Activated naive CD8-positive, alpha-beta T cell treated with anti-CD3 and anti-CD28 coated beads, Interleukin-2, amount 10 ng/mL, durations not matched to agents 7 days and 5 days (primary cell): ENCODE measurements around the gene GFI1B. TPM values are rescaled to one million over a fixed set of nuclear protein-coding genes. Genes with fewer than 3 reads are reported as not detected.
"Not testable (repeated sequence)": the region's sequence is repeated elsewhere in the genome, so short reads cannot be mapped to it uniquely, and the experiment has no call there.

ENCODE experiments used
- ATAC-seq: fragments of 150-1000 bp; cut with Tn5 transposase; one replicate; pipeline ENCODE4 v1.10.0; 2021; ENCODE audit warnings: low read depth, moderate library complexity
- POLR2A ChIA-PET: fragments of 350-600 bp; sonication (Branson Sonifier 250); formaldehyde crosslinking; loops from one replicate; lab custom pipeline; 2021; ENCODE audit warnings: antibody characterized with exemption; lab: Charles Lee
- DNase-seq: peaks from one replicate; pipeline ENCODE4 v3.0.0; 2021
- H3K27ac Mint-ChIP-seq: one replicate; pipeline ENCODE4 v1.8.0; 2022; ENCODE audit warnings: mild to moderate bottlenecking, mixed read lengths
- H3K27me3 Mint-ChIP-seq: one replicate; pipeline ENCODE4 v1.8.0; 2022; ENCODE audit warnings: mild to moderate bottlenecking, moderate library complexity, mixed read lengths
- H3K36me3 Mint-ChIP-seq: one replicate; pipeline ENCODE4 v1.8.0; 2021; ENCODE audit warnings: mild to moderate bottlenecking, mixed read lengths
- H3K4me1 Mint-ChIP-seq: one replicate; pipeline ENCODE4 v1.8.0; 2021; ENCODE audit warnings: mixed read lengths
- H3K4me3 Mint-ChIP-seq: one replicate; pipeline ENCODE4 v1.8.0; 2022; ENCODE audit warnings: mild to moderate bottlenecking, moderate library complexity, mixed read lengths
- H3K9me3 Mint-ChIP-seq: one replicate; pipeline ENCODE4 v1.8.0; 2021; ENCODE audit warnings: mixed read lengths
- total RNA-seq, 2 experiments: library from RNA; stranded (reverse); gene quantifications; one replicate each; pipeline ENCODE4 v1.2.3, GENCODE V29; 2021

GFI1B gene
- total RNA-seq, 2 experiments from 2014 or later = not detected

DNA sequence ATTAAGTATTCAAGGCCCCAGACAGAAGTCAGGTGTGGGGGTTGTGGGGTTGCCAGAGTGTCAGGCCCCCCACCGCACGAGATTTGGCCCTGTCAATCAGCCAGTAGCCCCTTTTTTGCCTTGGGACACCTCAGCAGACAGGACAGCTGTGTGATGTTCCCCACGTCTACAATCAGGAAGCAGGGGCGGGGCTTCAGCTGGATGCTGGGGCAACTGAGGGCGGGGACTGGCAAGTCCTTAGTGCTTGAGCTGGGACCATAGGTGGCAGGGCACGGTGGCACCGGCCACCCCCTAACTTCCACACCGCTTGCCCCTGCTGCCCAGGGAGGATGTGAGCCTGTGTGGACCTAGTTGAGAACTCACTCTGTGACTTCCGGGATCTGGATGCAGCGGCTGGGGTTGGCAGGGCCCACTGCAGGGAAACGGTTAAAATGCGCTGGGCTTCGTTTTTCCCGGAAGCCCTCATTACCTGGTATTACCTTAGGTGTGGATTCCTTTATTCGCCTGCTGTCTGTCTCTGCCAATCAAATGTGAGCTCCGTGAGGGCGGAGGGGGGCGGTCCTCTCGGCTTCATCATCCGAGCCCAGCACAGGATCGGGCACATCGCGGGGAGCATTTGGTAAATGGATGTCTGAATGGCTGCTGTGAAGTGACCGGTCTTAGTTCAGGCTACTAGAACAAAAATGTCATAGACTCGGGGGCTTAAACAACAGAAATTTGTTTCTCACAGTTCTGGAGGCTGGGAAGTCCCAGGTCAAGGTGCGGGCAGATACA, 44.8 kb downstream of the GFI1B start:
- POLR2A ChIA-PET = interaction anchor here (0.6 to 1.4 kb wide), 3 partner anchors 15 to 121 kb away, joined by 3 to 5 read pairs (median 3); no protein-coding TSS in a partner anchor
- DNase-seq = peak; percentile 68
- H3K4me3 Mint-ChIP-seq = peak overlapping the region; percentile 61
- H3K27me3 Mint-ChIP-seq = peaks cover 3% of the 10 kb centered on the region
- peak overlapping the region; percentile 61 for H3K27ac Mint-ChIP-seq
- H3K4me1 Mint-ChIP-seq = peaks cover 24% of the 10 kb centered on the region
- no peaks in the 10 kb centered on the region for H3K9me3 Mint-ChIP-seq
- ATAC-seq = peak; percentile 75
- no peaks in the 10 kb centered on the region for H3K36me3 Mint-ChIP-seq

DNA sequence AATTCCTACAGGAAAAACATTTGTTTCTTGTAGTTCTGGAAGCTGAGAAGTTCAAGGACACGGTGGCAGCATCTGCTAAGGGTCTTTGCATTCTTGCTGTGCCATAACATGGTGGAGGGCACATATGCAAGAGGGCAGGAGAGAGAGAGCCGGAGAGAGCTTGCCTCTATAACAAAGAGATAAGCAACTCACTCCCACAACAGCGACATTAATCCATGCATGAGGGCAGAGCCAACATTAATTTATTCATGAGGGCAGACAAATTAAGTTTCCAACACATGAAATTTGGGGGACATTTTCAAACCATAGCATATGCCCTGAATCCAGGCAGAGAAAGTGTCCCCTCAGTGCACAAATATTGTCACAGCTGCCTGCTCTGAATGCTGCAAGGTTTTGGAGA, 47.9 kb downstream of the GFI1B start:
- DNase-seq = no peak
- Mint-ChIP-seq H3K4me1 (peaks cover 29% of the 10 kb centered on the region), H3K27ac (no peak overlapping the region), H3K27me3 (no peaks in the 10 kb centered on the region), H3K4me3 (no peak overlapping the region), H3K36me3 (peaks cover 2% of the 10 kb centered on the region), H3K9me3 (no peaks in the 10 kb centered on the region)
- no peak for ATAC-seq
- POLR2A ChIA-PET = no interaction called here

DNA sequence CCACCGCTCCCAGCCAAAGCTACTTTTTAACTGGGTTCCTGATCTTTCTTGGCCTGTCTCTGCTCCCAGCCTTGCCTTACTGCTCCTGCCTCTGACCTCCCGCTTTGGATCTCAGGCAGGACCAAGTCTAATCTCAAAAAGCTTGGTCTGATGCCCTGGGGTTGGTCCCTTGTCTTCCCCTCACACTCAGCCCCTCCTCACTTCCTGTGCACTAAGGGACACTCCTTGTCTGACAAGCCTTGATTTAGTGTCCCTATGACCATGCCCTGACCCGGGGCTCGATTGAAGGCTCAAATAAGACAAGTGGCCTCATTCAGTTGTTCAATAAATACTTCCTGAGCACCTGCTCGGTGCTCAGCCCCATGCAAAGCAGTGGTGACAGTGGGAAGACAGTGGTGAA, 48.6 kb downstream of the GFI1B start:
- POLR2A ChIA-PET = no interaction called here
- Mint-ChIP-seq H3K4me3 (no peak overlapping the region), H3K27me3 (no peaks in the 10 kb centered on the region), H3K9me3 (no peaks in the 10 kb centered on the region), H3K36me3 (peaks cover 3% of the 10 kb centered on the region), H3K27ac (no peak overlapping the region), H3K4me1 (peaks cover 35% of the 10 kb centered on the region)
- DNase-seq (no peak), ATAC-seq (no peak)

DNA sequence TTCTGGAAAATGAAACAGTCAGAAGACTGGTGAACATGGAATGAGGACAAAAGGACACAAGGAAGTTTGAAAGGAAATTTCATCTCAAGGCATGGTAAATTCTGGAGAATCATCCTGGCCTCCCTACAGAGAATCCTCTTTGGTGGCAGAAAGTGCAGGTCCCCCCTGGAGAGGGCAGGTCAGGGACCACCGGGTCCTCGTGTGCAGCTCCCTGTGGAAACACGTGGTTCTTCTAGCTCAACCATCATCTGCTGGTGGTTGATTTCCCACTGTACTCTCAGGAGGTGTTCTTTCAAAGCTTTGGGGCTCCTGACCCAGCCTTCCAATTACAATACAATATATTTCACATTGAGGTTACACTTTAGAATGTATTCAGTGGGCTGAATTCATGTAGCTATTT, 49.7 kb downstream of the GFI1B start:
- Mint-ChIP-seq H3K9me3 (no peaks in the 10 kb centered on the region), H3K4me3 (peak overlapping the region; percentile 98), H3K36me3 (peaks cover 9% of the 10 kb centered on the region), H3K27ac (no peak overlapping the region), H3K4me1 (peaks cover 36% of the 10 kb centered on the region), H3K27me3 (no peaks in the 10 kb centered on the region)
- ATAC-seq (no peak), DNase-seq (no peak)
- POLR2A ChIA-PET = no interaction called here

DNA sequence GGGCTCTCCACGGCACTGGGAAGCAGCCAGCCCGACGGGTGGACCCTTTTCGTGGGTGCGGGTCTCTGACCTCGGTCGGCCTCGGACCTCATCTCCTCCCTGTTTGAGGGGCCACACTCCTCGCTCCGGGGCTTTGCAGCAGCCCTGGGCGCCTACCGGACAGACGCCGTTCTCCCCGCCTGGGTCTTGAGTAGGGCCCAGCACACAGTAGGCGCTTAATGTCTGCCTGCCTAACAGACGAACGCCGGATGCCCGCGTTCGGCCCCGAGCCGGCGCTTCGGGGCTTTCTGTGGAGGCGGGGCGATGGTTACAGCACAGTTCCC, 51.5 kb downstream of the GFI1B start:
- POLR2A ChIA-PET = interaction anchor here (0.7 to 4.7 kb wide), 25 partner anchors 8 to 1096 kb away, joined by 3 to 41 read pairs (median 5); partner anchors contain the start of gene TSC1
- no peaks in the 10 kb centered on the region for H3K9me3 Mint-ChIP-seq
- ATAC-seq = peak; percentile 15

DNA sequence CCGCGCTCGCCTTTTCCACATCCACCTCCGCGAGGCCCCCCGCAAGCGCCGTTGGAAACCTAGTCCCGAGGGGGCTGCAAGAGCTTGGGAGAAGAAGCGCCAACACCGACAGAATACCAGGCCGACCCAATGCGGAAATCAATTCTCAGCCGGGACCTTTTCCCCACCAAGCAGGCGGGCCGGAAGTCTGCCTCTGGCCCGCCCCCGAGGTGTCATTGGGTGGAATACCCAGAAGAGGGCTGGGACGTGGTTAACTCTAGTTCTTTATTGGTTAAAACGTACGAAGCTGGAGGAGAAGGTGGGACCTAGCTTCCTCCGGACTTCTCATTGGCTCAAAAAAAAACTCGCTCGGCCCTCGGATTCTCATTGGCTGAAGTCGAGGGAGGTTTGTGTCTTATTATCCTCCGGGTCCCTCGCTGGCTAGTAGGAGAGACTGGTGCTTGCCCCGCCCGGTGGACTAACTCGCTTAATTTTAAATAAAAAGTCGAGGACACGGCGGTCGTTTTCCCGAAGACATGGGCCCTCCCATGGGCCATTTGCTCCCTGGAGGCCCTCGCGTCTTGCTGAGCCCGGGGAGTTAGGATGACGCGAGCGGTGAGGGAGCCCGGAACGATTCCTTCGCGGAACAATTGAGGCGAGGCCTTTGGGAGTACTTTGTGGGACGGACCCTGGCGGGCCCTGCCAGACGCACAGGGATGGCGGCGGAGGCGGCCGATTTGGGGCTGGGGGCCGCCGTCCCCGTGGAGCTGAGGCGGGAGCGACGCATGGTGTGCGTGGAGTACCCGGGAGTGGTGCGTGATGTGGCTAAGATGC, 52.0 kb downstream of the GFI1B start, which contains the start of gene GTF3C5:
GTF3C5 (plus strand) TSS at position 681 of the 813 bp plus-strand sequence; CDS start at position 696, 15 bp downstream.
- POLR2A ChIA-PET = interaction anchor here (0.6 to 4.7 kb wide), 29 partner anchors 8 to 1096 kb away, joined by 3 to 41 read pairs (median 5); partner anchors contain the start of gene TSC1
- peak within 1 kb of the TSS; percentile 91 for H3K27ac Mint-ChIP-seq
- H3K4me1 Mint-ChIP-seq = peaks cover 35% of the 10 kb centered on the region
- H3K27me3 Mint-ChIP-seq = no peaks in the 10 kb centered on the region
- H3K9me3 Mint-ChIP-seq = no peaks in the 10 kb centered on the region
- DNase-seq (peak; percentile 88), ATAC-seq (peak; percentile 98)
- peak within 1 kb of the TSS; percentile 98 for H3K4me3 Mint-ChIP-seq
- H3K36me3 Mint-ChIP-seq = peaks cover 9% of the 10 kb centered on the region

More for the DNA sequence above, 51.5 kb downstream of the GFI1B start:
- peak overlapping the region; percentile 98 for H3K4me3 Mint-ChIP-seq
- H3K36me3 Mint-ChIP-seq = peaks cover 9% of the 10 kb centered on the region
- peak overlapping the region; percentile 91 for H3K27ac Mint-ChIP-seq
- peaks cover 35% of the 10 kb centered on the region for H3K4me1 Mint-ChIP-seq
- no peaks in the 10 kb centered on the region for H3K27me3 Mint-ChIP-seq
- no peak for DNase-seq

DNA sequence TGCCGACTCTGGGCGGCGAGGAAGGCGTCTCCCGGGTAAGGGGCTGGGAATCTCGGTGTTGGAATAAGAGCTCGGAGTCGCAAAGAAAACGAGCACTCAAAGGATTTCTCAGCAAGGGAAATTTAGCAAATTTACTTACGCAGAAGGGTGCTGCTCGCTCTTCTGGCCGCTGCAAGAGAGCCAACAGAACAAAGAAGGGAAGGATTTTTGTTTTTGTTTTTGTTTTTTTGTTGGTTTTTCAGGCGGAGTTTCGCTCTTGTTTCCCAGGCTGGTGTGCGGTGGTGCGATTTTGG, 52.6 kb downstream of the GFI1B start:
- DNase-seq (no peak), ATAC-seq (no peak)
- Mint-ChIP-seq H3K27ac (peak overlapping the region; percentile 91), H3K4me1 (peaks cover 35% of the 10 kb centered on the region), H3K4me3 (peak overlapping the region; percentile 98), H3K27me3 (no peaks in the 10 kb centered on the region), H3K36me3 (peaks cover 9% of the 10 kb centered on the region), H3K9me3 (no peaks in the 10 kb centered on the region)
- POLR2A ChIA-PET = interaction anchor here (0.7 to 4.7 kb wide), 17 partner anchors 8 to 340 kb away, joined by 3 to 41 read pairs (median 7); no protein-coding TSS in a partner anchor

DNA sequence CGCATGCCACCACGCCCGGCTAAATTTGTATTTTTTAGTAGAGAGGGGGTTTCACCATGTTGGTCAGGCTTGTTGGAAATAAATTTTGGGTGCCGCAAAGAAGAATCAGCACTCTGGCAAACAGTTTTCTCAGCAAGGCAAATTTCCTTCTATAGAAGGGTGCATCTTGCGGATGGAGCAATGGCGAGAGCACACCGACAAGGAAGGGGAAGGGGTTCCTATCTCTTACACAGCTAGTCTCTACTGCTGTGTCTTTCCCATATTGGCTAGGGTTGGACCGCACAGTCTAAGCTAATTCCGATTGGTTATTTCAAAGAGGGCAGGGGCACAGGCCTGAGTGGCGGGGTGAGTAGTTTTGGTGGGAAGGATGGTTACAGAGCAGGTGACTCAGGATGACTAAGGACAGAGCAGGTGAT, 53.0 kb downstream of the GFI1B start:
- DNase-seq (no peak), ATAC-seq (no peak)
- H3K27me3 Mint-ChIP-seq = no peaks in the 10 kb centered on the region
- peaks cover 35% of the 10 kb centered on the region for H3K4me1 Mint-ChIP-seq
- H3K9me3 Mint-ChIP-seq = no peaks in the 10 kb centered on the region
- peaks cover 9% of the 10 kb centered on the region for H3K36me3 Mint-ChIP-seq
- peak overlapping the region; percentile 98 for H3K4me3 Mint-ChIP-seq
- POLR2A ChIA-PET = interaction anchor here (1.3 to 4.7 kb wide), 16 partner anchors 7 to 339 kb away, joined by 3 to 41 read pairs (median 7); no protein-coding TSS in a partner anchor
- H3K27ac Mint-ChIP-seq = peak overlapping the region; percentile 91

DNA sequence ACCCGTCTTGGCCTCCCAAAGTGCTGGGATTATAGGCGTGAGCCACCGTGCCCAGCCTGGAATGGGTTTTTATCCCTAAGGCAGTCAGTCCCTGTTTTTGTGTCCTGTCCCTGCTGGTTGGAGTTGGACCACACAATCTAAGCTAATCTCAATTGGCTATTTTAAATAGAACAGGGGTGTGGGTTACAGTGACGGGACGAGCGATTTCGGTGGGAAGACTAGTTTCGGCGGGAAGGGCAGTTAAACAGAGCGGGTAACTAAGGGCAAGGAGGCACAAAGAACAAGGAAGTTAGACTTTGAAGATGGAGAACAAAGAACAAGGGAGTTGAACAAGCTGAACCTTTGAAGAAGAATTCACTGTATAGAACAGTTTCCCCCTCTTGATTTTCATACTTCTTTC, 53.7 kb downstream of the GFI1B start:
- peaks cover 33% of the 10 kb centered on the region for H3K4me1 Mint-ChIP-seq
- H3K36me3 Mint-ChIP-seq = peaks cover 9% of the 10 kb centered on the region
- peak overlapping the region; percentile 98 for H3K4me3 Mint-ChIP-seq
- POLR2A ChIA-PET = interaction anchor here (4.7 kb wide), 1 partner anchor 26 kb away, joined by 41 read pairs; no protein-coding TSS in a partner anchor
- no peaks in the 10 kb centered on the region for H3K9me3 Mint-ChIP-seq
- H3K27me3 Mint-ChIP-seq = no peaks in the 10 kb centered on the region
- peak overlapping the region; percentile 7 for H3K27ac Mint-ChIP-seq
- DNase-seq (no peak), ATAC-seq (no peak)

DNA sequence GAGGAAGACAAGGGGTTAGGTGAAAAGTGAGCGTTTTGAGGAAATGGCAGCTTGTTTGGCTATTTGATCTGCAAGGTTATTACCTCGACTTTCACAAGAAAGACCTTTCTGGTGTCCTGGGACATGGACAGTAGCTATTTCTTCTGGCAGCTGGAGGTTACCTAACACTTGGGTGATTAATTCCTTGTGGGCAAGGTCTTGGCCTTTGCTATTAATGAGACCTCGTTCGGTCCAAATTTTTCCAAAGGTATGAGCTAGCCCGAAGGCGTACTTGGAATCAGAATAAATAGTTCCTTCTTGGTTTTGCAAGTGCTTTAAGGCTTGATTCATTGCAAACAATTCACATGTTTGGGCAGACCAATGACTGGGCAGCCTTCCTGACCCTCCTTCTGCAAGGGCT, 57.2 kb downstream of the GFI1B start:
- H3K36me3 Mint-ChIP-seq = peaks cover 8% of the 10 kb centered on the region
- no peak overlapping the region for H3K27ac Mint-ChIP-seq
- ATAC-seq (no peak), DNase-seq (no peak)
- H3K9me3 Mint-ChIP-seq = no peaks in the 10 kb centered on the region
- no peak overlapping the region for H3K4me3 Mint-ChIP-seq
- H3K27me3 Mint-ChIP-seq = no peaks in the 10 kb centered on the region
- POLR2A ChIA-PET = no interaction called here
- H3K4me1 Mint-ChIP-seq = peaks cover 26% of the 10 kb centered on the region

DNA sequence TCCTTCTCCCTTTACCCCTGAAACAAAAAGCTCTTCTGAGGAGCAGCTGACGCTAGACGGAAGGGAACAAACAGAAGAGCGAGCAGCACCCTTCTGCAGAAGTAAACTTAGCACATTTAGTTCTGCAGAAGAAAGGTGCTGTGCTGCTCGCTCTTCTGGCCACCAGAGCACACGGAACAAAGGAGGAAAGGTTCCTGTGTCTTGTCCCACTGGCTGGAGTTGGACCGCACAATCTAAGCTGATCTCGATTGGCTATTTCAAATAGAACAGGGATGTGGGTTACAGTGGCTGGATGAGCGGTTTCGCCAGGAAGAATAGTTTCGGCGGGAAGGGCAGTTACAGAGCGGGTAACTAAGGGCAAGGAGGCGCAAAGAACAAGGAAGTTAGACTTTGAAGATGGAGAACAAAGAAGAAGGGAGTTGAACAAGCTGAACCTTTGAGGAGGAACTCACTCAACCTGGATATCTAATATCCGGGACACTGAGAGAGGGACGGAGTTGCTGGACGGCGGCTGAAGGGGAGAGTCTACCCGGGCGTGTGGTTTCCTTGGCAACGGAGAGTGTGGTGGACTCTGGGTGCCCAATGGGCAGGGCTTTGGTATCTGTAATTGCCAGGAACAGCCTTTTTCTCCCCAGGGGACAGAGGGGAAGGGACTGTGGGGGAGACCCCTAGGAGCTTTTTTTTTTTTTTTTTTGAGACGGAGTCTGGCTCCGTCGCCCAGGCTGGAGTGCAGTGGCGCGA, 59.5 kb downstream of the GFI1B start:
- no peaks in the 10 kb centered on the region for H3K9me3 Mint-ChIP-seq
- no peaks in the 10 kb centered on the region for H3K27me3 Mint-ChIP-seq
- no peak overlapping the region for H3K27ac Mint-ChIP-seq
- H3K36me3 Mint-ChIP-seq = no peaks in the 10 kb centered on the region
- DNase-seq (no peak), ATAC-seq (no peak)
- peaks cover 10% of the 10 kb centered on the region for H3K4me1 Mint-ChIP-seq
- no peak overlapping the region for H3K4me3 Mint-ChIP-seq
- POLR2A ChIA-PET = interaction anchor here (0.7 to 1.2 kb wide), 3 partner anchors 7 to 94 kb away, joined by 3 to 5 read pairs (median 4); partner anchors contain the start of gene GTF3C5

DNA sequence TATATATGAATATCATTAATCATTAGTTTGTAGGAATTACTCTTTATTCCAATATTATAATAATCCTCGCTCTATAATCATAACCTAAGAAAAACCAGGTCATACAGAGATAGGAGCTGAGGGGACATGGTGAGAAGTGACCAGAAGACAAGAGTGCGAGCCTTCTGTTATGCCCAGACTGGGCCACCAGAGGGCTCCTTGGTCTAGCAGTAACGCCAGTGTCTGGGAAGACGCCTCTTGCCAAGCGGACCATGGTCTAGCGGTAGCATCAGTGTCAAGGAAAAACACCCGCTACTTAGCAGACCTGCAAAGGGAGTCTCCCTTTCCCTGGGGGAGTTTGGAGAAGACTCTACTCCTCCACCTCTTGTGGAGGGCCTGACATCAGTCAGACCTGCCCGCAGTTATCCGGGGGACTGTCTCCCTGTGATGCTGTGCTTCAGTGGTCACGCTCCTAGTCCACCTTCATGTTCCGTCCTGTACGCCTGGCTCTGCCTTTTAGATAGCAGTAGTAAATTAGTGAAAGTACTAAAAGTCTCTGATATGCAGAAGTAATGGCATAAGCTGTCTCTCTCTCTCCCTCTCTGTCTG, 62.5 kb downstream of the GFI1B start:
- POLR2A ChIA-PET = interaction anchor here (1.2 to 1.7 kb wide), 2 partner anchors 10 to 103 kb away, joined by 4 to 7 read pairs; partner anchors contain the start of gene GTF3C5
- not testable (repeated sequence) for H3K4me3 Mint-ChIP-seq, DNase-seq, H3K9me3 Mint-ChIP-seq, H3K4me1 Mint-ChIP-seq, H3K27ac Mint-ChIP-seq, ATAC-seq, H3K27me3 Mint-ChIP-seq
- H3K36me3 Mint-ChIP-seq = peaks cover 11% of the 10 kb centered on the region
